Omental fat pad (tissue), 4 donors: ENCODE data around the gene LPP. TPM values are rescaled to one million over a fixed set of nuclear protein-coding genes. Genes with fewer than 3 reads are reported as not detected.

Source experiments
- ATAC-seq: fragments of 150-250 bp; one replicate; pipeline ENCODE4 v1.9.1; 2016; ENCODE audit warnings: mild to moderate bottlenecking, moderate library complexity; ENCODE audit not compliant: low FRiP score
- DNase-seq: peaks from one replicate; pipeline ENCODE4 v3.0.0-alpha.2; 2019; ENCODE audit warnings: low spot score
- small RNA-seq: library from RNA; depleted of rRNA; stranded (forward); fragments of <200 nt; gene quantifications from one replicate; pipeline ENCODE3, GENCODE V24; 2016
- total RNA-seq, 4 donors: library from RNA; depleted of rRNA; stranded (reverse); fragments of >200 nt; gene quantifications; one replicate each; pipeline ENCODE4 v1.1.0, GENCODE V29; 2016
- TF ChIP-seq, protein P1 (sequence below), 3 donors: fragments of 450-650 bp; IDR thresholded peaks; one replicate each; pipeline ENCODE4 v1.5.1; 2016 to 2017; ENCODE audit warnings: antibody characterized with exemption in 3 of 3, mild to moderate bottlenecking in 3 of 3, moderate library complexity in 2 of 3

The LPP gene
- total RNA-seq, 4 donors from 2014 or later: 113 to 302 (median 126) TPM

DNA sequence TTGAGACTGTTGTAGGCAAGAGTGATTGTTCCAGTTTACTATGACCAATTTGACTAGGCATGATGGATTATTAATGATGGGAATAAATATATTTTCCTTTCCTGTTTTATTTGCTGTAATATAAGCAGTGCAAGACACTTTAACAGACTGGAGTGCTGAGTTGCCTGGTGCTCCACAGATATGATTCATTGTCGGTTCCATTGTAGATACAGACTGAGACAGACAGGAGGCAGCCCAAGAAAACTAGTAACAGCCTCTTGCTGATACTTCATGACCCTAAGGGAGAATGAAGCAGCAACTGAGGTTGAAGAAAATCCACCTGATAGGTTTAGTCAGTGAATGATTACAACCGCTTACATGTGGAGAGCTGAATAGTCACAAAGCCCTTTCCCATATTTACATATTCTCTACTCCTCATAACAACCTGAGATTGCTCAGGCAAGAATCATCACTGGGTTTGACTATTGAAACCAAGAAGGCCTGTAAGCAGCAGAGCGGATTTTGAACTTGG, 782.7 kb downstream of the LPP start:
- TF ChIP-seq, protein P1, sequence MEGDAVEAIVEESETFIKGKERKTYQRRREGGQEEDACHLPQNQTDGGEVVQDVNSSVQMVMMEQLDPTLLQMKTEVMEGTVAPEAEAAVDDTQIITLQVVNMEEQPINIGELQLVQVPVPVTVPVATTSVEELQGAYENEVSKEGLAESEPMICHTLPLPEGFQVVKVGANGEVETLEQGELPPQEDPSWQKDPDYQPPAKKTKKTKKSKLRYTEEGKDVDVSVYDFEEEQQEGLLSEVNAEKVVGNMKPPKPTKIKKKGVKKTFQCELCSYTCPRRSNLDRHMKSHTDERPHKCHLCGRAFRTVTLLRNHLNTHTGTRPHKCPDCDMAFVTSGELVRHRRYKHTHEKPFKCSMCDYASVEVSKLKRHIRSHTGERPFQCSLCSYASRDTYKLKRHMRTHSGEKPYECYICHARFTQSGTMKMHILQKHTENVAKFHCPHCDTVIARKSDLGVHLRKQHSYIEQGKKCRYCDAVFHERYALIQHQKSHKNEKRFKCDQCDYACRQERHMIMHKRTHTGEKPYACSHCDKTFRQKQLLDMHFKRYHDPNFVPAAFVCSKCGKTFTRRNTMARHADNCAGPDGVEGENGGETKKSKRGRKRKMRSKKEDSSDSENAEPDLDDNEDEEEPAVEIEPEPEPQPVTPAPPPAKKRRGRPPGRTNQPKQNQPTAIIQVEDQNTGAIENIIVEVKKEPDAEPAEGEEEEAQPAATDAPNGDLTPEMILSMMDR (IDR thresholded peaks at IDR 0.05): no peak
- no peak for ATAC-seq
- DNase-seq: no peak

DNA sequence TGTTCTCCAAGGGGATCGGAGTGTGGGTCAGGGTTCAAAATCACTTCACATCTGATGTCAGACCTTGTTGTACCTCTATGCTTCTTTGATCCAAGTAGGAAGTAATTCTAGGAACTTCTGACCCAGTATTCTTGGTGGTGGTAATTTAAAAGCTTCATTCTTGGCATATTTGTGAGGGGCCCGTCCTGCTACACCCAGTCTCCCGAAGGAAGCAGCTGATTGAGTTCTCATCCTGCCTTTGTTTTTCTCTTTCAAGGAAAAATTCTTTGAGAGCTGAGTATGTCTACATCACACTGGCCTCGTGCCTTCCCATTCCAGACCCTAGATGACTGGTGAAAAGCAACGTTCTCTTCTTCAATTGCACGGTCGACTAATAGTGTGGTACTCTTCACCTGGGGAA, 783.4 kb downstream of the LPP start:
- TF ChIP-seq, protein P1 (IDR thresholded peaks at IDR 0.05): no peak
- ATAC-seq (no peak), DNase-seq (no peak)

DNA sequence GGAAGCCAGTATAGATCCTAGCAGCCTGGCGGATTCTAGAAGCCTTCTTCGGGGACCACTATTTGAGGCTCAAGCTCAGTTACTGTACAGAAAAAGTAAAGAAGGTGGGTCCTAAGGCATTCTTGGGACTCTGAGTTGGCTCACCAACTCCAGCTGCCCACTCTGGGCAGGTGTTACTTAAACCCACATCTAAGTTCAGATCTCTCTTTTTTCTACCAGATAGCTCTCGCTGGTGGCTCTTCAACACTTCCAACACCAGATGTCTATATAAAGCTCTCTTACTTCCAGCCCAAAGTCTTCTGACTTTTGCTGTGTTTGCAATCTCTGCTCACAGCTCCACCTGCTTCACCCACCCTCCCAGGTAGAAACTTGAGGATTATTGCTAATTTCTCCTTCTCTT, 785.0 kb downstream of the LPP start:
- TF ChIP-seq, protein P1 (IDR thresholded peaks at IDR 0.05): no peak
- DNase-seq: no peak
- no peak for ATAC-seq

DNA sequence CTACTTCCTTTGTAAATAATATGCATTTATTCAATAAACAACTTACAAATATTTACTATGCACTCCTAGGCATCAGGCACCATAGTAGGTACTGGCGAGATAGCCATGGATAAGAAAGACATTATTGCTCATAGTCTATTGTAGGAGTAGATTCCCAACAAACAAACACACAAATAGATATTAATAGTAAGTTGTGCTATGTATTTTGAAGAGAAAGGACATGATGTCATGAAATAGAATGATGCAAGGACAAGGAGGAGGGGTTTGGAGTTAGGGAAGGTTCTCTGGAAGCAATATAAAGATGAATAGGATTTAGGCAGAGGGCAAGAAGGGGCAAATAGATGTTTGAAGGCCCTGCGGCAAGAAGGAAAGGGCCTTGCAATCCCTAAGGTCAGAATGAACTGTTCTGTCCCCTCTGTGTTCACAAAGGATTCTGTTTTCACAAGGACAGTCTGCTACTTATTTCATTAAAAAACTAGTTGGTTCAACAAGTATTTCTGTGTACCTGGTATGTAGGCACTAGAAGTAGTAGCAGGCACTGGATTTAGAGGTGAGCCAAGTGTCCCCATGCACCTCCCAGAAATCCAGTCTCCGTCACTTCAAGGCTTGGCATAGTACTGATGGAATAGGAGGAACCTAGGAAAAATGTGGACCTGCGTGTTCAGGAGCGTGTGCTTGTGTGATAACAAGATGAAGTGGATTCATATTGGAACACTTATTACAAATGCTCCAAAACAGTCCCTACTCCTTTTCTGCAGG, 786.0 kb downstream of the LPP start:
- ATAC-seq (peak; percentile 9), DNase-seq (no peak)
- TF ChIP-seq, protein P1 (IDR thresholded peaks at IDR 0.05): no peak

Small RNA genes within 50 kb of the gene (small RNA-seq; reads per million reads assigned to genes)
- gene MIR28: 2,834 reads per million, percentile 99 among the genes with 10 or more reads in this experiment
